HCT116 (cell line): ENCODE measurements around the gene RNF169. TPM values are rescaled to one million over a fixed set of nuclear protein-coding genes. Genes with fewer than 3 reads are reported as not detected.

Experiments used
- ATAC-seq: fragments of 200-7000 bp; cut with Tn5 transposase; 2 replicates; pipeline ENCODE4 v1.9.1; 2020; ENCODE audit warnings: mild to moderate bottlenecking, moderate library complexity
- BruUV-seq: library from RNA; stranded (reverse); fragments of 400-500 nt; replicated peaks from 2 replicates; lab custom pipeline; 2021; lab: Mats Ljungman, UMichigan
- CTCF ChIA-PET: fragments of 300-600 bp; sonication (Branson Sonifier 250); formaldehyde crosslinking; loops from one replicate; lab custom pipeline; 2021; ENCODE audit warnings: antibody characterized with exemption; lab: Charles Lee
- POLR2A ChIA-PET: fragments of 300-600, 350-600 bp; sonication (Branson Sonifier 250); formaldehyde crosslinking; loops from one replicate; lab custom pipeline; 2021; ENCODE audit warnings: antibody characterized with exemption; lab: Charles Lee
- RAD21 ChIA-PET, 2 experiments: fragments of 300-600 bp; sonication (Branson Sonifier 250); formaldehyde crosslinking; loops; one replicate each; lab custom pipeline; 2023; ENCODE audit warnings: low total read pairs in 2 of 2; ENCODE audit not compliant: uncharacterized antibody in 2 of 2, unreplicated experiment in 2 of 2, low non-redundant PET in 1 of 2; lab: Charles Lee
- DNase-seq: peaks from one replicate; pipeline ENCODE4 v3.0.0-alpha.2; 2010; ENCODE audit warnings: low read depth, low spot score
- H2AFZ ChIP-seq: fragments of 200-600 bp; shearing (Covaris generic), sonication (generic); 2 replicates; pipeline ENCODE4 v1.6.1; 2017; ENCODE audit warnings: low read depth, mixed run types, mixed read lengths, antibody characterized with exemption, low read length; ENCODE audit not compliant: poor library complexity, severe bottlenecking
- H3K27ac ChIP-seq: 2 replicates; pipeline ENCODE4 v1.5.1; 2012; ENCODE audit warnings: low read depth, low read length
- H3K27me3 ChIP-seq: fragments of 200-600 bp; sonication (generic); 2 replicates; pipeline ENCODE4 v1.6.1; 2016; ENCODE audit warnings: mixed run types, low read length, mixed read lengths; ENCODE audit not compliant: insufficient read depth
- H3K36me3 ChIP-seq, 2 experiments: fragments of 200-500 bp in 1 of 2; fragments of 200-600 bp in 1 of 2; sonication (Bioruptor generic) in 1 of 2; sonication (generic) in 1 of 2; 2 replicates each; pipeline versions ENCODE4 v1.5.1 to v1.6.1; 2014 to 2016; ENCODE audit warnings: low read length in 2 of 2, inconsistent platforms in 1 of 2, mixed read lengths in 1 of 2, mixed run types in 1 of 2; ENCODE audit not compliant: insufficient read depth in 2 of 2, control insufficient read depth in 1 of 2
- H3K4me1 ChIP-seq, 2 experiments: fragments of 200-600 bp in 1 of 2; sonication (generic) in 1 of 2; 2 replicates each; pipeline versions ENCODE4 v1.5.1 to v1.6.1; 2012 to 2017; ENCODE audit warnings: low read length in 2 of 2, inconsistent platforms in 1 of 2, mild to moderate bottlenecking in 1 of 2, mixed read lengths in 1 of 2, mixed run types in 1 of 2, moderate library complexity in 1 of 2; ENCODE audit not compliant: insufficient read depth in 2 of 2, control insufficient read depth in 1 of 2
- H3K4me2 ChIP-seq: fragments of 200-600 bp; sonication (generic); 2 replicates; pipeline ENCODE4 v1.6.1; 2017; ENCODE audit warnings: mixed run types, low read length, mixed read lengths
- H3K4me3 ChIP-seq, 2 experiments: fragments of 200-600 bp in 1 of 2; sonication (generic) in 1 of 2; replicated peaks in 1 of 2; 2 replicates each; pipeline ENCODE4 v1.5.1; 2011 to 2016; ENCODE audit warnings: low read length in 2 of 2, control low read depth in 1 of 2, low read depth in 1 of 2, mild to moderate bottlenecking in 1 of 2, mixed read lengths in 1 of 2, mixed run types in 1 of 2
- H3K79me2 ChIP-seq: fragments of 200-600 bp; sonication (generic); 2 replicates; pipeline ENCODE4 v1.6.1; 2017; ENCODE audit warnings: mild to moderate bottlenecking, mixed run types, low read length, moderate library complexity, mixed read lengths; ENCODE audit not compliant: insufficient read depth
- H3K9ac ChIP-seq: fragments of 200-600 bp; sonication (generic); 2 replicates; pipeline ENCODE4 v1.6.1; 2016; ENCODE audit warnings: low read length, mixed read lengths
- H3K9me2 ChIP-seq: fragments of 200-600 bp; sonication (generic), shearing (Covaris generic); 2 replicates; pipeline ENCODE4 v1.6.1; 2017; ENCODE audit warnings: mixed run types, mild to moderate bottlenecking, moderate library complexity; ENCODE audit not compliant: insufficient read depth
- H3K9me3 ChIP-seq, 2 experiments: fragments of 200-500 bp in 1 of 2; fragments of 200-600 bp in 1 of 2; sonication (Bioruptor generic) in 1 of 2; sonication (generic) in 1 of 2; 2 replicates each; pipeline ENCODE4 v1.6.1; 2014 to 2017; ENCODE audit warnings: low read length in 2 of 2, mixed read lengths in 2 of 2, inconsistent platforms in 1 of 2, low read depth in 1 of 2, mild to moderate bottlenecking in 1 of 2, mixed run types in 1 of 2, moderate library complexity in 1 of 2; ENCODE audit not compliant: control insufficient read depth in 1 of 2, insufficient read depth in 1 of 2
- H4K20me1 ChIP-seq: fragments of 200-600 bp; sonication (generic), shearing (Covaris generic); 2 replicates; pipeline ENCODE4 v1.6.1; 2017; ENCODE audit warnings: mixed run types, mild to moderate bottlenecking, moderate library complexity; ENCODE audit not compliant: insufficient read depth
- CBX3 ChIP-seq: IDR thresholded peaks from 2 replicates; pipeline ENCODE4 v1.6.1; 2012; ENCODE audit warnings: low read depth
- CEBPB ChIP-seq: IDR thresholded peaks from 2 replicates; pipeline ENCODE4 v1.6.1; 2012; ENCODE audit warnings: low read depth
- EGR1 ChIP-seq: IDR thresholded peaks from 2 replicates; pipeline ENCODE4 v1.6.1; 2012; ENCODE audit warnings: low read depth
- ELF1 ChIP-seq: IDR thresholded peaks from 2 replicates; pipeline ENCODE4 v1.6.1; 2012; ENCODE audit warnings: low read depth, borderline replicate concordance
- EZH2 ChIP-seq: fragments of 200-600 bp; sonication (generic); IDR thresholded peaks from 2 replicates; pipeline ENCODE4 v1.6.1; 2017; ENCODE audit warnings: antibody characterized with exemption, mixed run types
- EZH2phosphoT487 ChIP-seq: fragments of 200-600 bp; IDR thresholded peaks from 2 replicates; pipeline ENCODE4 v1.6.1; 2018; ENCODE audit warnings: antibody characterized with exemption, borderline replicate concordance
- FOSL1 ChIP-seq: IDR thresholded peaks from 2 replicates; pipeline ENCODE4 v1.6.1; 2012; ENCODE audit warnings: low read depth
- JUND ChIP-seq: IDR thresholded peaks from 2 replicates; pipeline ENCODE4 v1.6.1; 2012
- POLR2A ChIP-seq: IDR thresholded peaks from 2 replicates; pipeline ENCODE4 v1.7.0; 2011; ENCODE audit warnings: borderline replicate concordance; ENCODE audit not compliant: insufficient read depth, insufficient read length; ENCODE audit errors: extremely low read depth
- POLR2AphosphoS5 ChIP-seq: IDR thresholded peaks from 2 replicates; pipeline ENCODE4 v1.6.1; 2011; ENCODE audit warnings: mild to moderate bottlenecking, low read depth, low read length, moderate library complexity
- RAD21 ChIP-seq: IDR thresholded peaks from 2 replicates; pipeline ENCODE4 v1.6.1; 2012; ENCODE audit warnings: low read depth, mild to moderate bottlenecking
- SIN3A ChIP-seq: IDR thresholded peaks from 2 replicates; pipeline ENCODE4 v1.6.1; 2012; ENCODE audit warnings: low read depth
- SP1 ChIP-seq: IDR thresholded peaks from 2 replicates; pipeline ENCODE4 v1.6.1; 2012; ENCODE audit warnings: low read depth
- SRF ChIP-seq: IDR thresholded peaks from 2 replicates; pipeline ENCODE4 v1.6.1; 2012; ENCODE audit warnings: low read depth
- TCF7L2 ChIP-seq: IDR thresholded peaks from 2 replicates; pipeline ENCODE4 v1.7.0; 2011; ENCODE audit warnings: borderline replicate concordance, inconsistent platforms; ENCODE audit not compliant: insufficient read depth, insufficient read length; ENCODE audit errors: extremely low read depth
- YY1 ChIP-seq: IDR thresholded peaks from 2 replicates; pipeline ENCODE4 v1.6.1; 2011; ENCODE audit warnings: low read length, low read depth, moderate library complexity, mild to moderate bottlenecking; ENCODE audit not compliant: insufficient replicate concordance; ENCODE audit errors: extremely low read depth
- ZNF274 ChIP-seq: fragments of 200-500 bp; sonication (Bioruptor generic); IDR thresholded peaks from 2 replicates; pipeline ENCODE4 v1.6.1; 2014; ENCODE audit warnings: mild to moderate bottlenecking, low read depth, low read length, inconsistent platforms
- intact Hi-C: fragments of 100-400 bp; cut with micrococcal nuclease; formaldehyde crosslinking; loops from 2 replicates; pipeline ENCODE4 v1.10.0; 2022
- total RNA-seq: library from RNA; stranded (reverse); gene quantifications from one replicate; pipeline ENCODE4 v1.2.1, GENCODE V29; 2021; ENCODE audit not compliant: unreplicated experiment
- TF ChIP-seq, protein P1 (sequence below), 3 experiments: fragments of 200-600 bp in 1 of 3; sonication (generic) in 1 of 3; IDR thresholded peaks in 2 of 3; conservative IDR thresholded peaks in 1 of 3; 2 replicates each; pipeline ENCODE4 v1.5.1; 2012 to 2017; ENCODE audit warnings: low read depth in 2 of 3, low read length in 2 of 3, antibody characterized with exemption in 1 of 3, borderline replicate concordance in 1 of 3, control low read depth in 1 of 3, mild to moderate bottlenecking in 1 of 3, mixed read lengths in 1 of 3, mixed run types in 1 of 3, moderate library complexity in 1 of 3; ENCODE audit not compliant: insufficient read depth in 1 of 3
- TF ChIP-seq, protein P2 (sequence below): IDR thresholded peaks from 2 replicates; pipeline ENCODE4 v1.6.1; 2012
- TF ChIP-seq, protein P3 (sequence below): IDR thresholded peaks from 2 replicates; pipeline ENCODE4 v1.6.1; 2012

RNF169 gene
- total RNA-seq, 1 experiment from 2014 or later, result 22.5 TPM

DNA sequence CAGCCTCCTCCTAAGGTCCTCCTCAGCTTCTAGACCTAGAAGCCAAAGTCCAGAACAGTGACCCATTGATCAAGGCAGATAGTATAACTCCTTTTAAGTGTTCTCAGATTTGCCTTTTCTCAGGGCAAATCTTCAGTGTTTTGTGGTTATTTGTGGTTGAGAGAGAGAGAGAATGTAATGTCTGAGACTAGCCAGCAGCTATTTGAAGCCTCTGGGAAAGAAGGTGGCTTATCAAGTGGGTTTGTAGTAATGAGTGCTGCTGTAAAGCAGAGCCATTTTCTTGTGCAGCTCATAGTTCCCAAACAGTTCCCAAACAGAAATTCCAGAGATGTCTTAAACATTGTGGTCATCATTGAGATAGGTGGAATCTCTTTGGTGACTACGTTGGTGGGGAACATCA is 89.5 kb downstream of the RNF169 start:
- intact Hi-C loops, result no loop called here
- H3K36me3 ChIP-seq, result peaks cover 23 to 26% of the 10 kb centered on the region in 2 experiments
- H3K27me3 ChIP-seq, result no peaks in the 10 kb centered on the region
- RAD21 ChIA-PET, result no interaction called here
- H3K4me3 ChIP-seq, result no peak overlapping the region
- no peaks in the 10 kb centered on the region for H3K79me2 ChIP-seq
- no peak overlapping the region for H2AFZ ChIP-seq
- no peak overlapping the region for H3K27ac ChIP-seq
- H3K9ac ChIP-seq, result no peak overlapping the region
- CTCF ChIA-PET, result no interaction called here
- no peaks in the 10 kb centered on the region for H3K4me1 ChIP-seq
- no TSS peak for BruUV-seq
- DNase-seq (no peak), ATAC-seq (no peak)
- POLR2A ChIA-PET, result no interaction called here
- H4K20me1 ChIP-seq, result no peaks in the 10 kb centered on the region
- no peaks in the 10 kb centered on the region for H3K9me2 ChIP-seq
- no peak overlapping the region for H3K4me2 ChIP-seq
- no peaks in the 10 kb centered on the region for H3K9me3 ChIP-seq
- TF ChIP-seq ELF1 (no peak), SP1 (no peak), CEBPB (no peak), EZH2 (no peak), FOSL1 (no peak), TCF7L2 (no peak), SRF (no peak), EGR1 (no peak), YY1 (no peak), POLR2AphosphoS5 (no peak), SIN3A (no peak), CBX3 (no peak), ZNF274 (no peak), EZH2phosphoT487 (no peak), POLR2A (no peak), RAD21 (no peak), JUND (no peak)
- TF ChIP-seq, protein P1, sequence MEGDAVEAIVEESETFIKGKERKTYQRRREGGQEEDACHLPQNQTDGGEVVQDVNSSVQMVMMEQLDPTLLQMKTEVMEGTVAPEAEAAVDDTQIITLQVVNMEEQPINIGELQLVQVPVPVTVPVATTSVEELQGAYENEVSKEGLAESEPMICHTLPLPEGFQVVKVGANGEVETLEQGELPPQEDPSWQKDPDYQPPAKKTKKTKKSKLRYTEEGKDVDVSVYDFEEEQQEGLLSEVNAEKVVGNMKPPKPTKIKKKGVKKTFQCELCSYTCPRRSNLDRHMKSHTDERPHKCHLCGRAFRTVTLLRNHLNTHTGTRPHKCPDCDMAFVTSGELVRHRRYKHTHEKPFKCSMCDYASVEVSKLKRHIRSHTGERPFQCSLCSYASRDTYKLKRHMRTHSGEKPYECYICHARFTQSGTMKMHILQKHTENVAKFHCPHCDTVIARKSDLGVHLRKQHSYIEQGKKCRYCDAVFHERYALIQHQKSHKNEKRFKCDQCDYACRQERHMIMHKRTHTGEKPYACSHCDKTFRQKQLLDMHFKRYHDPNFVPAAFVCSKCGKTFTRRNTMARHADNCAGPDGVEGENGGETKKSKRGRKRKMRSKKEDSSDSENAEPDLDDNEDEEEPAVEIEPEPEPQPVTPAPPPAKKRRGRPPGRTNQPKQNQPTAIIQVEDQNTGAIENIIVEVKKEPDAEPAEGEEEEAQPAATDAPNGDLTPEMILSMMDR (IDR thresholded peaks at IDR 0.05 in 2 of 3, conservative IDR thresholded peaks at IDR 0.05 in 1 of 3; ENCODE audit: borderline replicate concordance in 1 of 3, insufficient read depth in 1 of 3, low read depth in 2 of 3, low read length in 2 of 3), result no peak
- TF ChIP-seq, protein P2, sequence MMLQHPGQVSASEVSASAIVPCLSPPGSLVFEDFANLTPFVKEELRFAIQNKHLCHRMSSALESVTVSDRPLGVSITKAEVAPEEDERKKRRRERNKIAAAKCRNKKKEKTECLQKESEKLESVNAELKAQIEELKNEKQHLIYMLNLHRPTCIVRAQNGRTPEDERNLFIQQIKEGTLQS, result no peak
- TF ChIP-seq, protein P3, sequence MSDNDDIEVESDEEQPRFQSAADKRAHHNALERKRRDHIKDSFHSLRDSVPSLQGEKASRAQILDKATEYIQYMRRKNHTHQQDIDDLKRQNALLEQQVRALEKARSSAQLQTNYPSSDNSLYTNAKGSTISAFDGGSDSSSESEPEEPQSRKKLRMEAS, result no peak
